ENCODE results near the gene ARFGAP3.

ARFGAP3 gene, protein sequence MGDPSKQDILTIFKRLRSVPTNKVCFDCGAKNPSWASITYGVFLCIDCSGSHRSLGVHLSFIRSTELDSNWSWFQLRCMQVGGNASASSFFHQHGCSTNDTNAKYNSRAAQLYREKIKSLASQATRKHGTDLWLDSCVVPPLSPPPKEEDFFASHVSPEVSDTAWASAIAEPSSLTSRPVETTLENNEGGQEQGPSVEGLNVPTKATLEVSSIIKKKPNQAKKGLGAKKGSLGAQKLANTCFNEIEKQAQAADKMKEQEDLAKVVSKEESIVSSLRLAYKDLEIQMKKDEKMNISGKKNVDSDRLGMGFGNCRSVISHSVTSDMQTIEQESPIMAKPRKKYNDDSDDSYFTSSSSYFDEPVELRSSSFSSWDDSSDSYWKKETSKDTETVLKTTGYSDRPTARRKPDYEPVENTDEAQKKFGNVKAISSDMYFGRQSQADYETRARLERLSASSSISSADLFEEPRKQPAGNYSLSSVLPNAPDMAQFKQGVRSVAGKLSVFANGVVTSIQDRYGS

GRCh38 chr22:42856865-42857704 lies at the start of gene ARFGAP3:
ARFGAP3 (minus strand) TSS chr22:42857273; CDS start chr22:42857182, 91 bp downstream.
- H3K4me3 Mint-ChIP-seq, result peak within 1 kb of the TSS; percentile 89
- peak within 1 kb of the TSS; percentile 98 for H3K27ac Mint-ChIP-seq
- H3K9me3 Mint-ChIP-seq, result peaks cover 3% of the 10 kb centered on the region
- peaks cover 8% of the 10 kb centered on the region for H3K27me3 Mint-ChIP-seq (ENCODE audit: low read depth, poor library complexity)
- DNase-seq, result peak; percentile 97
- H3K36me3 Mint-ChIP-seq (ENCODE audit: low read depth), result peaks cover 2% of the 10 kb centered on the region
- H3K4me1 Mint-ChIP-seq, result peaks cover 24% of the 10 kb centered on the region
- TF ChIP-seq CTCF (IDR thresholded peaks at IDR 0.05), result no peak

- Mint-ChIP-seq H3K4me3 (no peak overlapping the region), H3K4me1 (peaks cover 73% of the 10 kb centered on the region), H3K36me3 (ENCODE audit: low read depth) (no peaks in the 10 kb centered on the region), H3K27ac (no peak overlapping the region), H3K9me3 (no peaks in the 10 kb centered on the region), H3K27me3 (ENCODE audit: low read depth, poor library complexity) (no peaks in the 10 kb centered on the region)
- DNase-seq, result no peak
- TF ChIP-seq CTCF (IDR thresholded peaks at IDR 0.05), result no peak
These were observed 48.7 kb upstream of the ARFGAP3 start for GRCh38 chr22:42905702-42906183.

GRCh38 chr22:42905217-42905616 lies 48.1 kb upstream of the ARFGAP3 start:
- Mint-ChIP-seq H3K4me1 (peaks cover 71% of the 10 kb centered on the region), H3K27ac (no peak overlapping the region), H3K9me3 (no peaks in the 10 kb centered on the region), H3K27me3 (ENCODE audit: low read depth, poor library complexity) (no peaks in the 10 kb centered on the region), H3K36me3 (ENCODE audit: low read depth) (no peaks in the 10 kb centered on the region), H3K4me3 (no peak overlapping the region)
- TF ChIP-seq CTCF (IDR thresholded peaks at IDR 0.05), result no peak
- DNase-seq, result no peak

GRCh38 chr22:42904050-42904449 lies 47.0 kb upstream of the ARFGAP3 start:
- H3K4me1 Mint-ChIP-seq, result peaks cover 67% of the 10 kb centered on the region

More at GRCh38 chr22:42904050-42904449, 47.0 kb upstream of the ARFGAP3 start:
- no peaks in the 10 kb centered on the region for H3K9me3 Mint-ChIP-seq
- peak overlapping the region; percentile 87 for H3K27ac Mint-ChIP-seq
- H3K4me3 Mint-ChIP-seq, result no peak overlapping the region
- no peak for DNase-seq
- TF ChIP-seq CTCF (IDR thresholded peaks at IDR 0.05), result no peak
- H3K27me3 Mint-ChIP-seq (ENCODE audit: low read depth, poor library complexity), result peaks cover 3% of the 10 kb centered on the region
- no peaks in the 10 kb centered on the region for H3K36me3 Mint-ChIP-seq (ENCODE audit: low read depth)

Measured in nephron progenitor cell (in vitro differentiated cells).